Measurements from ENCODE around the gene NUF2. TPM values are rescaled to one million over a fixed set of nuclear protein-coding genes. Genes with fewer than 3 reads are reported as not detected.

Gene NUF2
- total and polyA plus RNA-seq, 2 donors (not counting 3 experiments of a cell fraction or from before 2014, with no cell fraction given), result 14.3 to 38.6 TPM

DNA sequence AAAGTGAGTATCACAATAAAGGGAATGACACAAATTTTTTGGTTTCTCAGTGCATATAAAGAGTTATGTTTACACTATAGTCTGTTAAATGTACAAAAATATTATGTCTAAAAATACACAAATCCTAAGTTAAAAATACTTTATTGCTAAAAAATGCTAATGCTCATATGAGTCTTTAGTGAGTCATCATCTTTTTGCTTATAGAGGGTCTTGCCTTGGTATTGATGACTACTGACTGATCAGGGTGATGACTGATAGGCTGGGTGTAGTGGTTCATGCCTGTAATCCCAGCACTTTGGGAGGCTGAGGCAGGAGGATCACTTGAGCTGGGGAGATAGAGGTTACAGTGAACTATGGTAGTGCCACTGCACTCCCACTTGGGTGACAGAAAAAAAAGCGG is 12.9 kb upstream of the NUF2 start:
- H3K4me2 ChIP-seq (ENCODE audit: insufficient read depth, low read length), result no peak overlapping the region

More for the DNA sequence above, 12.9 kb upstream of the NUF2 start:
- ChIA-PET POLR2A (no interaction called here), CTCF (no interaction called here)
- Histone ChIP-seq H2AFZ (ENCODE audit: low read depth, low read length) (no peak overlapping the region), H3K9me3 (replicated peaks; ENCODE audit: control insufficient read depth, insufficient read depth, low read length) (no peaks in the 10 kb centered on the region), H3K79me2 (ENCODE audit: control insufficient read depth, insufficient read depth, low read length) (no peaks in the 10 kb centered on the region), H4K20me1 (replicated peaks; ENCODE audit: control insufficient read depth, extremely low read depth, insufficient read depth, low read length) (no peaks in the 10 kb centered on the region), H3K4me1 (ENCODE audit: control insufficient read depth, extremely low read depth, insufficient read depth, low read length) (no peaks in the 10 kb centered on the region), H3K9ac (replicated peaks; ENCODE audit: extremely low read depth, insufficient read depth, low read length) (no peak overlapping the region), H3K36me3 (ENCODE audit: control insufficient read depth in 2 of 2, extremely low read depth in 1 of 2, insufficient read depth in 2 of 2, low read length in 2 of 2) (no peaks in the 10 kb centered on the region), H3K27ac (ENCODE audit: insufficient read depth, low read depth, low read length) (no peak overlapping the region), H3K9me1 (replicated peaks; ENCODE audit: control insufficient read depth, extremely low read depth, insufficient read depth, low read length) (no peaks in the 10 kb centered on the region), H3K27me3 (ENCODE audit: control insufficient read depth in 2 of 2, insufficient read depth in 2 of 2, low read length in 2 of 2) (no peaks in the 10 kb centered on the region), H3K4me3 (replicated peaks in 1 of 3; ENCODE audit: insufficient read depth in 1 of 3, low read depth in 1 of 3, low read length in 3 of 3) (no peak overlapping the region)
- FAIRE-seq (no peak), DNase-seq (ENCODE audit: low read depth, low spot score) (no peak)
- TF ChIP-seq, protein P1, sequence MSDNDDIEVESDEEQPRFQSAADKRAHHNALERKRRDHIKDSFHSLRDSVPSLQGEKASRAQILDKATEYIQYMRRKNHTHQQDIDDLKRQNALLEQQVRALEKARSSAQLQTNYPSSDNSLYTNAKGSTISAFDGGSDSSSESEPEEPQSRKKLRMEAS (IDR thresholded peaks at IDR 0.05; ENCODE audit: insufficient read depth, insufficient read length), result no peak
- no peak for TF ChIP-seq EZH2 (IDR thresholded peaks at IDR 0.05; ENCODE audit: borderline replicate concordance, low read depth, low read length, severe bottlenecking)
- TF ChIP-seq POLR2AphosphoS5 (IDR thresholded peaks at IDR 0.05; ENCODE audit: insufficient read depth, low read depth, low read length), result no peak
- no peak for TF ChIP-seq GATA2 (IDR thresholded peaks at IDR 0.05; ENCODE audit: insufficient read depth, insufficient read length, low read depth, low read length)
- TF ChIP-seq POLR2A (IDR thresholded peaks at IDR 0.05; ENCODE audit: low read depth, low read length), result no peak
- TF ChIP-seq FOS (IDR thresholded peaks at IDR 0.05; ENCODE audit: borderline replicate concordance, insufficient read depth, low read length), result no peak
- TF ChIP-seq, protein P2, sequence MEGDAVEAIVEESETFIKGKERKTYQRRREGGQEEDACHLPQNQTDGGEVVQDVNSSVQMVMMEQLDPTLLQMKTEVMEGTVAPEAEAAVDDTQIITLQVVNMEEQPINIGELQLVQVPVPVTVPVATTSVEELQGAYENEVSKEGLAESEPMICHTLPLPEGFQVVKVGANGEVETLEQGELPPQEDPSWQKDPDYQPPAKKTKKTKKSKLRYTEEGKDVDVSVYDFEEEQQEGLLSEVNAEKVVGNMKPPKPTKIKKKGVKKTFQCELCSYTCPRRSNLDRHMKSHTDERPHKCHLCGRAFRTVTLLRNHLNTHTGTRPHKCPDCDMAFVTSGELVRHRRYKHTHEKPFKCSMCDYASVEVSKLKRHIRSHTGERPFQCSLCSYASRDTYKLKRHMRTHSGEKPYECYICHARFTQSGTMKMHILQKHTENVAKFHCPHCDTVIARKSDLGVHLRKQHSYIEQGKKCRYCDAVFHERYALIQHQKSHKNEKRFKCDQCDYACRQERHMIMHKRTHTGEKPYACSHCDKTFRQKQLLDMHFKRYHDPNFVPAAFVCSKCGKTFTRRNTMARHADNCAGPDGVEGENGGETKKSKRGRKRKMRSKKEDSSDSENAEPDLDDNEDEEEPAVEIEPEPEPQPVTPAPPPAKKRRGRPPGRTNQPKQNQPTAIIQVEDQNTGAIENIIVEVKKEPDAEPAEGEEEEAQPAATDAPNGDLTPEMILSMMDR (IDR thresholded peaks at IDR 0.05; ENCODE audit: extremely low read depth in 1 of 2, insufficient read depth in 1 of 2, low read depth in 1 of 2, low read length in 2 of 2), result no peak
- TF ChIP-seq MYC (IDR thresholded peaks at IDR 0.05; ENCODE audit: low read depth, low read length), result no peak
- intact Hi-C loops (cut with micrococcal nuclease) (no loop called here), dilution Hi-C loops (cut with MboI; ENCODE audit: extremely low pct_ligation_motif_present, low sequenced_read_pairs) (no loop called here)
- BruUV-seq (replicated peaks), result no TSS peak
